Activated naive CD4-positive, alpha-beta T cell treated with anti-CD3 and anti-CD28 coated beads for 36 hours (primary cell): ENCODE data around the gene CIT. TPM values are rescaled to one million over a fixed set of nuclear protein-coding genes. Genes with fewer than 3 reads are reported as not detected.
A peak's percentile ranks its signal among the peaks of the same experiment; 100 is the strongest.

Experiments
- CTCF ChIA-PET: fragments of 350-600 bp; sonication (Branson Sonifier 250); formaldehyde crosslinking; loops from one replicate; lab custom pipeline; 2021; ENCODE audit warnings: antibody characterized with exemption; lab: Charles Lee
- DNase-seq: peaks from one replicate; pipeline ENCODE4 v3.0.0-alpha.2; 2020
- H3K27ac Mint-ChIP-seq: one replicate; pipeline ENCODE4 v1.8.0; 2021; ENCODE audit warnings: mild to moderate bottlenecking, mixed read lengths
- H3K27me3 Mint-ChIP-seq: one replicate; pipeline ENCODE4 v1.8.0; 2021; ENCODE audit warnings: low read depth, mixed read lengths
- H3K36me3 Mint-ChIP-seq: one replicate; pipeline ENCODE4 v1.8.0; 2021; ENCODE audit warnings: low read depth, mixed read lengths
- H3K4me1 Mint-ChIP-seq: one replicate; pipeline ENCODE4 v1.8.0; 2021; ENCODE audit warnings: low read depth, mixed read lengths
- H3K4me3 Mint-ChIP-seq: one replicate; pipeline ENCODE4 v1.8.0; 2021; ENCODE audit warnings: mild to moderate bottlenecking, moderate library complexity, mixed read lengths
- H3K9me3 Mint-ChIP-seq: one replicate; pipeline ENCODE4 v1.8.0; 2021; ENCODE audit warnings: mixed read lengths
- intact Hi-C: fragments of 100-400 bp; cut with micrococcal nuclease; formaldehyde crosslinking; loops from one replicate; pipeline ENCODE4 v1.15.1; 2023
- total RNA-seq, 2 experiments: library from RNA; stranded (reverse); gene quantifications; one replicate each; pipeline ENCODE4 v1.2.3, GENCODE V29; 2021

The CIT gene
- total RNA-seq, 2 experiments from 2014 or later = 78.6 to 78.8 TPM

DNA sequence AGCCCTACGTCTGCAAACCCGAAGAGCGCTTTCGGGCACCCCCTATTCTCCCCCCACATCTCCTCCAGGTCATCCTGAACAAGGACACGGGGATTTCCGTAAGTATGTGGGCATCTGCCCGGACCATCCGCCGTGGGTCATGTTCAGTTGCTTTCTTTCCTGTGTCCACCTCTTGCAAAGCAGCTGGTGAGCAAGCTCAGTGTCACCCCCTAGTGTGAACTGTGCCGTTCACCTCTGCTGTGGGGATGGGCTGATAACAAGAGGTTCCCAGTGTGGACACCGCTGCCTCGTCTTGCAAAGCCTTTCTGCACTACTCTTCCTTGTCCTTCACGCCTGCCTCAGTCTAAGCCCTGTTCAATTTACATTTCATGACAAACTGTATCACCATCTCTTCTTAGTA, 200.5 kb downstream of the CIT start:
- no peak overlapping the region for H3K4me3 Mint-ChIP-seq
- H3K36me3 Mint-ChIP-seq = peaks cover 70% of the 10 kb centered on the region
- no peaks in the 10 kb centered on the region for H3K9me3 Mint-ChIP-seq
- H3K27me3 Mint-ChIP-seq = no peaks in the 10 kb centered on the region
- CTCF ChIA-PET = interaction anchor here (0.6 kb wide), 1 partner anchor 56 kb away, joined by 3 read pairs; no protein-coding TSS in a partner anchor
- H3K27ac Mint-ChIP-seq = peak overlapping the region; percentile 74
- H3K4me1 Mint-ChIP-seq = peaks cover 25% of the 10 kb centered on the region
- DNase-seq = no peak
- intact Hi-C loops = no loop called here

DNA sequence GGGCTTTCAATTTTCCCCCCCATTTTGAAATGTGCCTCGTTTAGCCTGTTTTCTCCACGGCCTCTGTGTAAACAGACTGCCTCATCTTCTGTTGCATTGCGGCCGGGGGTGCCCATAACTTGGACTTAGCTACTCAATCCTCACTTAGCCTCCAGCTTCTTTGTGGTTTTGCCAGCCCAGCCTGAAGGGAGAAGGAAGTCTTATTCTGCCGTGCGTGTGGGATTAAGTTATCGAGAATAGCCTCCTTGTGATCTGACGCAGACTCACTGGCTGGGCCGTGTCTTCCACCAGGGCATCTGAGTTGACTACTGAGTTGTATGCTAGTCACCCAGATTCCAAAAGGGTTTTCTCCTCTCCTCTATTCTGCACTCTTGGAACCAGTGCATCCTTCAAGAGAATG, 201.1 kb downstream of the CIT start:
- Mint-ChIP-seq H3K27me3 (no peaks in the 10 kb centered on the region), H3K4me1 (peaks cover 29% of the 10 kb centered on the region), H3K9me3 (no peaks in the 10 kb centered on the region), H3K4me3 (no peak overlapping the region), H3K27ac (peak overlapping the region; percentile 66), H3K36me3 (peaks cover 73% of the 10 kb centered on the region)
- intact Hi-C loops = no loop called here
- no peak for DNase-seq
- CTCF ChIA-PET = interaction anchor here (0.6 kb wide), 1 partner anchor 57 kb away, joined by 3 read pairs; no protein-coding TSS in a partner anchor

DNA sequence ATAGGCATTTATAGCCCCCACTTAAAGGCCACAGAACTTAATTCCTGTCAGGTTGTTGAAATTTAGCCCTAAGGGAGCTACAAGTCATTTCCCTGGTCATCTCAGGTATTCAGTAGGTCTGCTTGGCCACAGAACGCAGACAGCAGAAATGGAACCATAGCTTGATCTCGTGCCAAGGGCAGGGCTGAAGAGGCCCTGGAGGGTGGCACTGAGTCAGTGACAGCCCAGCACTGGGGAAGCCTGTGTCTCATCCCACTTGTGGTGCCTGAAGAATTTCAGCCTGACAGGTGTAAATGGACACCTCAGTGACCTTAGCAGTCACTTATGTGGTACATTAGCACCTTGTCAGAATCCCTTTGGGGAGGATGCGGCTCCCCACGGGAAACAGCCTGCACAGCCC, 202.6 kb downstream of the CIT start:
- Mint-ChIP-seq H3K27ac (peak overlapping the region; percentile 93), H3K4me3 (no peak overlapping the region), H3K4me1 (peaks cover 43% of the 10 kb centered on the region), H3K36me3 (peaks cover 78% of the 10 kb centered on the region), H3K9me3 (no peaks in the 10 kb centered on the region), H3K27me3 (no peaks in the 10 kb centered on the region)
- no peak for DNase-seq
- CTCF ChIA-PET = no interaction called here
- intact Hi-C loops = loop anchor here (2.0 kb wide), 1 partner anchor 444 kb away; no protein-coding TSS in a partner anchor

DNA sequence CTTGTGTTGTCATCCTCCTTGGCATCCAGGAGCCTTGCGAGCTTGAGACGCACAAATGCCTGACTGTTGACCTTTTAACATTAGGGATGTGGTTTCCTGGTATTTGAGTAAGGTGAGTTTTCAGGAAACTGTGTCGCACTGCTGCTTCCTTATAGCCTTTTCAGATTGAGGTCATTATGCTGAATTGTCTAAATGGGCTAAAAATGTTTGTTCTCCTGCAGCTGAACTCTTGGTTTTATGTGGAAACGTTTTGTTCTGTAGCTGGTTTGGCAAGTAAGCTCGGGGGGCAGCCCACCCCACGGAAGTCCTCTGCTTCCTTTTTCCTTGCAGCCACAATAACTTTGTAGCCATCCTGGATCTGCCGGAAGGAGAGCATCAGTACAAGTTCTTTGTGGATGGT, 203.5 kb downstream of the CIT start:
- intact Hi-C loops = loop anchor here (2.0 kb wide), 1 partner anchor 445 kb away; no protein-coding TSS in a partner anchor
- CTCF ChIA-PET = interaction anchor here (0.9 to 2.1 kb wide), 2 partner anchors 11 to 31 kb away, joined by 3 to 6 read pairs; no protein-coding TSS in a partner anchor
- H3K27ac Mint-ChIP-seq = peak overlapping the region; percentile 93
- no peak overlapping the region for H3K4me3 Mint-ChIP-seq
- H3K27me3 Mint-ChIP-seq = no peaks in the 10 kb centered on the region
- H3K4me1 Mint-ChIP-seq = peaks cover 47% of the 10 kb centered on the region
- no peaks in the 10 kb centered on the region for H3K9me3 Mint-ChIP-seq
- peak; percentile 45 for DNase-seq
- H3K36me3 Mint-ChIP-seq = peaks cover 74% of the 10 kb centered on the region

DNA sequence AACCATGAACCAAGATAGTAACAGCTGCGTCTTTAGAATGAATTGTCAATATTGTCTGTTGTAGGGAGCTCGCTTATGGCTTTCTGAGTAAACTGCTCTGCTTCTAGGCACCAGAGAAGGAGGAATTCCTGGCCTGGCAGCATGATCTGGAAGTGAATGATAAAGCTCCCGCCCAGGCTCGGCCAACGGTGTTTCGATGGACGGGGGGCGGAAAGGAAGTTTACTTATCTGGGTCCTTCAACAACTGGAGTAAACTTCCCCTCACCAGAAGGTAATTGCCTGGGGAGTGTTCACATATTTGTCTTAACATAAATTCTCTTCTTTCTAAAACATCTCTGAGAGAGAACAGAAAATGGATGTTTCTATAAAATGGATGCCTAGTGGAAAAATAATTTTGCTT, 204.9 kb downstream of the CIT start:
- H3K9me3 Mint-ChIP-seq = no peaks in the 10 kb centered on the region
- intact Hi-C loops = no loop called here
- no peaks in the 10 kb centered on the region for H3K27me3 Mint-ChIP-seq
- CTCF ChIA-PET = interaction anchor here (0.6 to 2.1 kb wide), 2 partner anchors 10 to 26 kb away, joined by 3 to 6 read pairs; no protein-coding TSS in a partner anchor
- H3K4me1 Mint-ChIP-seq = peaks cover 54% of the 10 kb centered on the region
- H3K4me3 Mint-ChIP-seq = no peak overlapping the region
- H3K36me3 Mint-ChIP-seq = peaks cover 72% of the 10 kb centered on the region
- H3K27ac Mint-ChIP-seq = peak overlapping the region; percentile 93
- no peak for DNase-seq

DNA sequence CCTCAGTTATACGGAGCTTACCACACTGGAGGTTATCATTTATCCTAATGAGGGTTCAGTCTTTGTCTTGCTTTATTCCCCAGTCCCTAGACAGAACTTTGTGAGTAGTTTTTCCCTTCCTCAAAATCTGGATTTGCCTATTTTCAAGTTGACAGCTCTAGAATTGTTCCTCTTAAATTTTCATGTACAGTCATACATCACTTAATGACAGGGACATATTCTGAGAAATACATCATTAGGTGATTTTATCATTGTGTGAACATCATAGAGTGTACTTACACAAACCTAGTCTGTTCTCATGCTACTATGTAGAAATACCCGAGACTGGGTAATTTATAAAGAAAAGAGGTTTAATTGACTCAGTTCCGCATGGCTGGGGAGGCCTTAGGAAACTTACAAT, 206.1 kb downstream of the CIT start:
- intact Hi-C loops = no loop called here
- Mint-ChIP-seq H3K27ac (peak overlapping the region; percentile 93), H3K4me3 (peak overlapping the region; percentile 32), H3K27me3 (no peaks in the 10 kb centered on the region), H3K9me3 (no peaks in the 10 kb centered on the region), H3K36me3 (peaks cover 61% of the 10 kb centered on the region), H3K4me1 (peaks cover 65% of the 10 kb centered on the region)
- CTCF ChIA-PET = interaction anchor here (1.1 kb wide), 1 partner anchor 227 kb away, joined by 3 read pairs; no protein-coding TSS in a partner anchor
- no peak for DNase-seq

DNA sequence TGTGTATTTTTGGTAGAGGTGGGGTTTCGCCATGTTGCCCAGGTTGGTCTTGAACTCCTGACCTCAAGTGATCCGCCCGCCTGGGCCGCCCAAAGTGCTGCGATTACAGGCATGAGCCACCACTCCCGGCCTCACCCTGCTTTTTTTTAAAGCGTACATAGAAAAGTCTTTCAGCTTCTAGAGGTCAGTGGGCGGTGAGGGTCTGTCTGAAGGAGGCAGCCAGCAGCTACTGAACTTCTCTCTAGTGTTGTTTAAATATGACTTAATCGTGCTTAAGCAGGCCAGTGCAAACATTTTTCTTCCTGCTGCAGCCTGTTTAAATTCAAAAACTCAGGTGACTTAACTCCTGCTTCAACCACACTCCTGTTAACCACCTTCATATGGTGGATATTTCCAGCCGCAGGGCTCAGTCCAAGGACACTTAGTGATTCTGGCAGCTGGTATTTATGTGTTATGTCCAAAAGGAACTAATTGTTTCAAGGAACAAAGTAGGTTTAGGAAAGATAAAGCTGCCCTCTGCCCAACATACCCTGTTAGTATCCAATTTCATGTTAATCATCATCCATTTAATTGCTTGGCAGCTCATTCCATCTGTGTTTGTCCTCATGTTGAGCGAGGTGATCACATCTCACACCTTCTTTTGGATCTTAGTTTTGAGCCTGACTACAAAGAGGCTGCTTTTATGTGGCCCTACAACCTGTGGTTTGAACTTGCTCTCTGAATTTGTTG, 207.2 kb downstream of the CIT start:
- Mint-ChIP-seq H3K27ac (peak overlapping the region; percentile 93), H3K36me3 (peaks cover 50% of the 10 kb centered on the region), H3K4me3 (peak overlapping the region; percentile 90), H3K9me3 (no peaks in the 10 kb centered on the region), H3K27me3 (no peaks in the 10 kb centered on the region), H3K4me1 (peaks cover 69% of the 10 kb centered on the region)
- peak; percentile 26 for DNase-seq
- intact Hi-C loops = loop anchor here (5.0 kb wide), 1 partner anchor 532 kb away; the partner anchor contains the start of gene RPLP0
- CTCF ChIA-PET = interaction anchor here (1.1 to 1.2 kb wide), 3 partner anchors 9 to 226 kb away, joined by 3 to 4 read pairs (median 4); no protein-coding TSS in a partner anchor

DNA sequence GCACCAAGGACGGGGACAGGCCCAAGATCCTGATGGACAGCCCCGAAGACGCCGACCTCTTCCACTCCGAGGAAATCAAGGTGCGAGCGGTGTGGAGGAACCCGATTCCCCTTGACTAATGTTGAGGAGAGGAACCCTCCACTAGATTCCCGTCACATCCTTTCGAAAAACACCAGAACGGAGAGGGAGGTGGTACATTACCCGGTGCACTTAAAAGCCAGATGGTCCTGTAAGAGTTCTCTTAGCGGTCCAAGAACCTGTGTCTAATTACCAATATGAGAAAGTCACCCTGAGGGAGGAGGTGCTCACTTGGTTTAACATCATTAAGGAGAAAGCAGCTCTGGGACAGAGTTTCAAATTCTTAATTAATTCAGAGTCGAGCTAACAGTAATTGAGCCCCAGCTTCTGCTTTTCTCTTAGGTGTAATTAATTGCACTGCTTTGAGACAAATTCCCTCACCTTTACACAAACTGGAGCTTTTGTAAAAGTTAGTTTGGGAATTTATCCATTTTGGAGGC, 208.7 kb downstream of the CIT start:
- intact Hi-C loops = loop anchor here (5.0 kb wide), 1 partner anchor 534 kb away; the partner anchor contains the start of gene RPLP0

DNA sequence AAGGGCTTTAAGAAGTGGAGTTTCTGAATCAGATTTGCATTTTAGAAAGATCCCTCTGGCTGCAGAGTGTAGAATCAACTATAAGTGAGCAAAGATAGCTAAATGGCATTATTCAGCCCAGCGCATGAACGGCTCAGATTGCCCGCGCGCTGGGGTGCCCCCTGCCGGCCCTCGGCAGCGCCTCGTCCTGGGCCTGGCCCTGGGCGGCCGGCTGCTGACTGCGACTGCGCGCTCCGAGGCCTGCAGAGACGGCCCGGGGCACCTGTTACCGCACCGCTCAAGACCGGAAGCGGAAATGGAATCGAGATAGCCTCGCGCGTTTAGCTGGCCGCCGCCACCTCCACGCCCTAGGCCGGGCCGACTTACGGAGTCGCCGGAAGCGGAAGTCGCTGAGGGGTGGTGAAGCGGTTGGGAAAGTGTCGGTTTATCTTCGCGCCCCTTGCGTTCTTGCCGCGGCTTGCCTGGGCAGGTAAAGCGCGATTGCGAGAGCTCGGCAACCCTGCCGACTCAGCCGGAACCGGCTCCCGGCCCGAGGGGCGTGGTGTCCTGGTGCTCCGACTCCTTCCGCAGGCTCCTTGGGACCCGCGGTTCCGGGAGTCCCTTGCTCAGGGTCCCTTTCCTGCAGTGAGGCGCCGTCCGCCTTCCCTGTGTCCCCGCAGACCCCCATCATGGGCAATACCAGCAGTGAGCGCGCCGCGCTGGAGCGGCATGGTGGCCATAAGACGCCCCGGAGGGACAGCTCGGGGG, 209.4 kb downstream of the CIT start, which contains the start of gene PRKAB1:
Gene PRKAB1, plus strand, starts transcription at position 557 of the 747 bp plus-strand sequence. Its CDS starts 112 bp downstream, at position 669.
- intact Hi-C loops = loop anchor here (1.0 to 5.0 kb wide), 10 partner anchors 210 to 1623 kb away; partner anchors contain the start of genes CIT, RPLP0 and SUDS3
- peak; percentile 96 for DNase-seq
- CTCF ChIA-PET = interaction anchor here (0.6 to 2.0 kb wide), 6 partner anchors 9 to 1292 kb away, joined by 3 to 5 read pairs (median 5); no protein-coding TSS in a partner anchor
- H3K4me1 Mint-ChIP-seq = peaks cover 52% of the 10 kb centered on the region
- H3K27me3 Mint-ChIP-seq = no peaks in the 10 kb centered on the region
- H3K4me3 Mint-ChIP-seq = peak within 1 kb of the TSS; percentile 90
- no peaks in the 10 kb centered on the region for H3K9me3 Mint-ChIP-seq
- H3K36me3 Mint-ChIP-seq = peaks cover 31% of the 10 kb centered on the region
- peak within 1 kb of the TSS; percentile 95 for H3K27ac Mint-ChIP-seq

More for the DNA sequence above, 208.7 kb downstream of the CIT start:
- peak overlapping the region; percentile 90 for H3K4me3 Mint-ChIP-seq
- CTCF ChIA-PET = interaction anchor here (0.8 to 2.0 kb wide), 7 partner anchors 10 to 1293 kb away, joined by 3 to 5 read pairs (median 4); no protein-coding TSS in a partner anchor
- peak; percentile 44 for DNase-seq
- peaks cover 37% of the 10 kb centered on the region for H3K36me3 Mint-ChIP-seq
- H3K4me1 Mint-ChIP-seq = peaks cover 58% of the 10 kb centered on the region
- no peaks in the 10 kb centered on the region for H3K9me3 Mint-ChIP-seq
- H3K27ac Mint-ChIP-seq = peak overlapping the region; percentile 95
- no peaks in the 10 kb centered on the region for H3K27me3 Mint-ChIP-seq

DNA sequence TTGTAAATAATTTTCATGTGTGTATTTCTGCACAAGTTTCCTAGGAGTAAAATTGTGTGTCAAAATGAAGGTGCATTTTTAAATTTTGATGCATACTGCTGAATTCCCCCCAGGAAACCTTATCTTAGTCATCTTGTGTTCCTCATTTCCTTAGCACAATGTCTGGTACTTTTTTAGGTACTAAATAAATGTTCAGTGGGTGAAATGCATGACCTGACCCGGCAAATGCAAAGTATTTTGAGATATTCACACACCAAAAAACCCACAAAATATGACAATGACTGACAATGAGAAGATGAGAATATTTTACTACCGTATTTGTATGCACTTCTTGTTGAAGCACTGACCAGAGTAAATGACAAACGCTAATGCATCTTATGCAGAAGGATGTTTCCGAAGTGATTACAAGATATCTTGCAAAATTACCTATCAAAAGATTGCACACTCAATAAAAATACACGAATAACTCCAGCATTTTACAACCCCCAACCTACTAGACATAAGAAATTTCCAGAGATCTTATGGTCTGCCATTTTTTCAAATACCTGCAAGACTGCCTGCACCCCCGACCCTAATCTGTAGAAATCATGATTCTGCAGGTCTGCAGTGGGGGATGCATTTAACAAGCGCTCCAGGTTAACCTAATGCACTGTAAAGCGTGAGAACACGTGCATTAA, 210.1 kb downstream of the CIT start:
- intact Hi-C loops = loop anchor here (1.0 to 5.0 kb wide), 10 partner anchors 210 to 1622 kb away; partner anchors contain the start of genes CIT, RPLP0 and SUDS3
- Mint-ChIP-seq H3K4me3 (peak overlapping the region; percentile 90), H3K36me3 (peaks cover 24% of the 10 kb centered on the region), H3K9me3 (no peaks in the 10 kb centered on the region), H3K27me3 (no peaks in the 10 kb centered on the region), H3K27ac (peak overlapping the region; percentile 95), H3K4me1 (peaks cover 46% of the 10 kb centered on the region)
- CTCF ChIA-PET = interaction anchor here (0.6 to 2.0 kb wide), 4 partner anchors 9 to 1291 kb away, joined by 5 read pairs; no protein-coding TSS in a partner anchor
- peak; percentile 43 for DNase-seq

DNA sequence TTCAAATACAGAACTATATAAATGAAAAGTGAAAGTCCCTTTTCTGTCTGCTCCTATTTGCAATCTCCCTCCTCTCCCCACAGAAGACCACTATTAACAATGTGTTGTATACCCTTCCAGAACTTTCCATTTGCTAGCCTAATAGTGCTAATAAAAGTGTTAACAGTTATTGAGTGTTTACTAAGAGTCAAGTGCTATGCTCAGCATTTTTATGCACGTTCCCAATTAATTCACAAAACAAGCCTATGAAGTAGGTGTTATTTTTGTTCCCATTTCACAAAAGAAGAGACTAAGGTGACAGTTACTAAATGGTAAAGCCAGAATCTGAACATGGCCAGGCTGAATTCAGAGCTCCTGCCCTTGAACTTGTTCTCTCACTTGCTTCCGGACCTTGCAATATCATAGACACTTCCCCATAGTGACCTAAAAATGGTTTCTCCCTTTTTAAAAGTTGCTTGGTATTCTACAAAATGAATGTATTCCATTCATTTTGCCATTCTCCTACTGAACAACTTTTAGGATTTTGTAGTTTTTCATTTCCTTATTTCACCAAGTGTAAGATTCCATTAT, 210.8 kb downstream of the CIT start:
- Mint-ChIP-seq H3K36me3 (peaks cover 21% of the 10 kb centered on the region), H3K27ac (peak overlapping the region; percentile 26), H3K9me3 (no peaks in the 10 kb centered on the region), H3K4me3 (peak overlapping the region; percentile 25), H3K4me1 (peaks cover 44% of the 10 kb centered on the region), H3K27me3 (no peaks in the 10 kb centered on the region)
- intact Hi-C loops = loop anchor here (2.0 to 5.0 kb wide), 5 partner anchors 236 to 1622 kb away; partner anchors contain the start of gene RPLP0
- no peak for DNase-seq
- CTCF ChIA-PET = interaction anchor here (0.5 to 1.7 kb wide), 4 partner anchors 68 to 1621 kb away, joined by 3 to 7 read pairs (median 6); no protein-coding TSS in a partner anchor
